ENCODE measurements around the gene RBPJ. TPM values are rescaled to one million over a fixed set of nuclear protein-coding genes. Genes with fewer than 3 reads are reported as not detected.
A peak's percentile ranks its signal among the peaks of the same experiment; 100 is the strongest.

Gene RBPJ
- total and polyA plus RNA-seq, 10 donors = 18.4 to 91.9 (median 77.9) TPM

DNA sequence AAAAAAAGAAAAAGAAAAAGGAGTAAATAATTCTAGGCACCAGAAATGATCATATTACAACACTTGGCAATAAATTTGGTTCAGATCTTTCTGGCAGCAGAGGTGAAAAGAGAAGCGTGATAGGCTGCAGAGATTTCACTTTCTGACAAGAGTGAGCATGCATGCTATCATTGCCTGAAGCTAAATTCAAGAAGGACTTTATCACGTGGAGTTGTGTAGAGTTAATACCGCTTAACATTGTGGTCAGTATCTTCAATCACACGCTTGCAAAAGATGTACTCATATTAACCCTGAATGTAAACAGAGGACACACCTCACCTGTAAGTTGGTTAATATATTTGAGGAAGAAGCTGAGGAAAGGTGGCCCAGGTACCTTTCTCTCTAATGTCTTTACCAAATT is 31.4 kb upstream of the RBPJ start:
- TF ChIP-seq POLR2A (IDR thresholded peaks at IDR 0.05) = no peak
- TF ChIP-seq, protein P1, sequence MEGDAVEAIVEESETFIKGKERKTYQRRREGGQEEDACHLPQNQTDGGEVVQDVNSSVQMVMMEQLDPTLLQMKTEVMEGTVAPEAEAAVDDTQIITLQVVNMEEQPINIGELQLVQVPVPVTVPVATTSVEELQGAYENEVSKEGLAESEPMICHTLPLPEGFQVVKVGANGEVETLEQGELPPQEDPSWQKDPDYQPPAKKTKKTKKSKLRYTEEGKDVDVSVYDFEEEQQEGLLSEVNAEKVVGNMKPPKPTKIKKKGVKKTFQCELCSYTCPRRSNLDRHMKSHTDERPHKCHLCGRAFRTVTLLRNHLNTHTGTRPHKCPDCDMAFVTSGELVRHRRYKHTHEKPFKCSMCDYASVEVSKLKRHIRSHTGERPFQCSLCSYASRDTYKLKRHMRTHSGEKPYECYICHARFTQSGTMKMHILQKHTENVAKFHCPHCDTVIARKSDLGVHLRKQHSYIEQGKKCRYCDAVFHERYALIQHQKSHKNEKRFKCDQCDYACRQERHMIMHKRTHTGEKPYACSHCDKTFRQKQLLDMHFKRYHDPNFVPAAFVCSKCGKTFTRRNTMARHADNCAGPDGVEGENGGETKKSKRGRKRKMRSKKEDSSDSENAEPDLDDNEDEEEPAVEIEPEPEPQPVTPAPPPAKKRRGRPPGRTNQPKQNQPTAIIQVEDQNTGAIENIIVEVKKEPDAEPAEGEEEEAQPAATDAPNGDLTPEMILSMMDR (IDR thresholded peaks at IDR 0.05 in 8 of 11, conservative IDR thresholded peaks at IDR 0.05 in 3 of 11) = no peak
- no peak for TF ChIP-seq POLR2AphosphoS5 (IDR thresholded peaks at IDR 0.05)
- WGBS, 5 donors = 73 to 88% (median 77%) methylated on average over 4 of the region's 4 CpGs
- DNase-seq = no peak
- Histone ChIP-seq H3K27me3 (replicated peaks in 1 of 7) (no peaks in the 10 kb centered on the region), H3K9me3 (no peaks in the 10 kb centered on the region), H3K27ac (peak overlapping the region in 7 of 8 donors; percentile 69 to 93 (median 86)), H3K4me1 (peaks cover 0 to 21% (median 0%) of the 10 kb centered on the region in 6 donors), H3K4me3 (no peak overlapping the region), H3K36me3 (no peaks in the 10 kb centered on the region)
- intact Hi-C loops (cut with DNase I; ENCODE audit: low total_unique reads) = no loop called here

DNA sequence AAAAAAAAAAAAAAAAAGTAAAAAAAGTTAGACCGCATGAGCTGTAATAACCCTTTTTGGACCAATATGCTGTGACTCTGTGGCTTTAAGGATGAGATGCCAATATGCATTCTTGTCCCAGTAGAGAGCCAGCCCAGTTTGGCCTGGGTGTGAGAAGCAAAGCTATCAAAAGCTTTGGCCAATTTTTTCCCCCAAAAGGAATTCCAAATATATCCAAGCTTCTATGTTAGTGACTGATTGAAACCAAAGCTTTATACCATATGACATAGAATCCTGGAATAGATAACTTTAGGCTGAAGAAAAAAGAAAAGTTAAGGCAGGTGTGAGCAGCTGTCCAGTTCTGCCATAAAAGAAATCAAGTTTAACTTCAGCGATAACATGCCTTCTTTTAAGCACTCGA is 30.5 kb upstream of the RBPJ start:
- WGBS, 5 donors = 76 to 90% (median 86%) methylated on average over 3 of the region's 3 CpGs
- no peak for DNase-seq
- intact Hi-C loops (cut with DNase I; ENCODE audit: low total_unique reads) = no loop called here
- Histone ChIP-seq H3K4me1 (peaks cover 0 to 21% (median 0%) of the 10 kb centered on the region in 6 donors), H3K4me3 (no peak overlapping the region), H3K27ac (no peak overlapping the region), H3K9me3 (no peaks in the 10 kb centered on the region), H3K27me3 (replicated peaks in 1 of 7) (no peaks in the 10 kb centered on the region), H3K36me3 (no peaks in the 10 kb centered on the region)
- TF ChIP-seq POLR2AphosphoS5 (IDR thresholded peaks at IDR 0.05) (no peak), POLR2A (IDR thresholded peaks at IDR 0.05) (no peak)
- TF ChIP-seq, protein P1 (IDR thresholded peaks at IDR 0.05 in 8 of 11, conservative IDR thresholded peaks at IDR 0.05 in 3 of 11) = no peak

DNA sequence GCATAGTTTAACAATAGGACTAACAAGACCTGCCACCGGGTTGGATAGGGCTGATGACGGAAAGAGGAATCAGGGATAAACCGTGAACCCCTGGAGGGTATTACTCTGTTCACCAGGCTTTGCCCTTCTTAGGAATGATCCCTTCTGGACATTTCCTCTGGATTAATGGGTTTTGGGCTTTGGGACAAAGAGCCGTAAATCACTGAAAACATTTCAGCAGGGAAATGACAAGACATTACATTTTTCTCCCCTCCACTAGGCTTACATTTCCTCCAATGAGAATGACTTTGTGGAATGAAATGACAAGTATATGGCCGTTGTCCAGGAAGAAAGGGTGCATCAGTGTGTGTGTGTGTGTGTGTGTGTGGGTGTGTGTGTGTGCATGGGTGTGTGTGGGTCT is 25.9 kb upstream of the RBPJ start:
- no peak for DNase-seq
- intact Hi-C loops (cut with DNase I; ENCODE audit: low total_unique reads) = no loop called here
- H3K36me3 ChIP-seq = no peaks in the 10 kb centered on the region
- H3K9me3 ChIP-seq = no peaks in the 10 kb centered on the region
- no peak overlapping the region for H3K27ac ChIP-seq
- no peak for TF ChIP-seq POLR2AphosphoS5 (IDR thresholded peaks at IDR 0.05)
- TF ChIP-seq, protein P1 (IDR thresholded peaks at IDR 0.05 in 8 of 11, conservative IDR thresholded peaks at IDR 0.05 in 3 of 11) = no peak
- TF ChIP-seq POLR2A (IDR thresholded peaks at IDR 0.05) = no peak
- WGBS, 5 donors = 80 to 86% (median 82%) methylated on average over 5 of the region's 5 CpGs
- peaks cover 0 to 8% (median 0%) of the 10 kb centered on the region in 6 donors for H3K4me1 ChIP-seq
- H3K4me3 ChIP-seq = no peak overlapping the region
- H3K27me3 ChIP-seq (replicated peaks in 1 of 7) = no peaks in the 10 kb centered on the region

DNA sequence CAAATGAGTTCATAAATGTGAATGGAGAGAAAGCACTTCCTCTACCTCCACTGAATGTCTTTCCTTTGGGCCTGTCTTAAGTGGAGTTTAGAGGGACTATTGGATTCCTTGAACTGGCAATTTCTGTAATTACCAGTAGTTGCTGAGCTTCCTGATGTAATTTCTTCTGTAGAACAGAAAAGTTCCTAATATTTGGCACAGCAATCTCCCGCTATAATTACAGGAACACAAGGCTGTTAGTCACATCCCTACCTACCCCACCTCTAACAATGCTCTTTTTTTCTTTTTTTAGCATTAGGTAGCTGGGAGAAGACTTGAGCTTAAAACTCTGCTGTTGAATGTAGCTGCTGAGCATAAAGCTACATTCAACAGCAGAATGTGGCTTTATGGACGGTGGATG is 24.8 kb upstream of the RBPJ start:
- no peak for DNase-seq

DNA sequence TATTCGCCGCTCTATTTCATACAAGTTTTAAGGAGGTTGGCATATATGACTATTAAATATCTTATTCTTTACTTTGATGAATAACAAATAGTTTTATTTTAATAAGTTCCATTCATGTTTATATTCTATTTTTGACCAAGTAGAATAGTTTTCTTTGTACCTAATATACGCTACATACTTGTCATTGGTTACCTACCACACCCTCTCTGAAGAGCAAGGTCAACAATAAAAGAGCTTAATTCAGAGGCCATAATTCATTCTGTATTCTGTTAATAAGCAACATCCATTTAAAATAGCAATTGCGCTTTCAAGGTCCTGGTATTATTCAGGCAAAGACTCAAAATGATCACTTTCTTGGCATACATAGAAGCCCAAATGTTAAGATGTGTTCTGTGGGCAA is 24.3 kb upstream of the RBPJ start:
- H3K4me3 ChIP-seq = no peak overlapping the region
- intact Hi-C loops (cut with DNase I; ENCODE audit: low total_unique reads) = no loop called here
- DNase-seq = no peak
- peaks cover 0 to 8% (median 0%) of the 10 kb centered on the region in 6 donors for H3K4me1 ChIP-seq
- H3K27me3 ChIP-seq (replicated peaks in 1 of 7) = no peaks in the 10 kb centered on the region
- no peak for TF ChIP-seq POLR2A (IDR thresholded peaks at IDR 0.05)
- TF ChIP-seq, protein P1 (IDR thresholded peaks at IDR 0.05 in 8 of 11, conservative IDR thresholded peaks at IDR 0.05 in 3 of 11) = no peak
- TF ChIP-seq POLR2AphosphoS5 (IDR thresholded peaks at IDR 0.05) = no peak
- no peaks in the 10 kb centered on the region for H3K9me3 ChIP-seq
- H3K27ac ChIP-seq = no peak overlapping the region
- H3K36me3 ChIP-seq = no peaks in the 10 kb centered on the region
- WGBS, 5 donors = 87 to 94% (median 89%) methylated on average over 4 of the region's 4 CpGs

More for the DNA sequence above, 24.8 kb upstream of the RBPJ start:
- intact Hi-C loops (cut with DNase I; ENCODE audit: low total_unique reads) = no loop called here
- no peak overlapping the region for H3K4me3 ChIP-seq
- 88 to 94% (median 92%) methylated on average over 2 of the region's 2 CpGs for WGBS, 5 donors
- no peak overlapping the region for H3K27ac ChIP-seq
- no peaks in the 10 kb centered on the region for H3K36me3 ChIP-seq
- no peak for TF ChIP-seq POLR2A (IDR thresholded peaks at IDR 0.05)
- H3K4me1 ChIP-seq = peaks cover 0 to 7% (median 0%) of the 10 kb centered on the region in 6 donors
- no peaks in the 10 kb centered on the region for H3K9me3 ChIP-seq
- H3K27me3 ChIP-seq (replicated peaks in 1 of 7) = no peaks in the 10 kb centered on the region

Measured in spleen (tissue), 11 donors.